ENCODE results near the gene ALPK3.
"Not testable (repeated sequence)": the region's sequence is repeated elsewhere in the genome, so short reads cannot be mapped to it uniquely, and the experiment has no call there.

Gene ALPK3

DNA sequence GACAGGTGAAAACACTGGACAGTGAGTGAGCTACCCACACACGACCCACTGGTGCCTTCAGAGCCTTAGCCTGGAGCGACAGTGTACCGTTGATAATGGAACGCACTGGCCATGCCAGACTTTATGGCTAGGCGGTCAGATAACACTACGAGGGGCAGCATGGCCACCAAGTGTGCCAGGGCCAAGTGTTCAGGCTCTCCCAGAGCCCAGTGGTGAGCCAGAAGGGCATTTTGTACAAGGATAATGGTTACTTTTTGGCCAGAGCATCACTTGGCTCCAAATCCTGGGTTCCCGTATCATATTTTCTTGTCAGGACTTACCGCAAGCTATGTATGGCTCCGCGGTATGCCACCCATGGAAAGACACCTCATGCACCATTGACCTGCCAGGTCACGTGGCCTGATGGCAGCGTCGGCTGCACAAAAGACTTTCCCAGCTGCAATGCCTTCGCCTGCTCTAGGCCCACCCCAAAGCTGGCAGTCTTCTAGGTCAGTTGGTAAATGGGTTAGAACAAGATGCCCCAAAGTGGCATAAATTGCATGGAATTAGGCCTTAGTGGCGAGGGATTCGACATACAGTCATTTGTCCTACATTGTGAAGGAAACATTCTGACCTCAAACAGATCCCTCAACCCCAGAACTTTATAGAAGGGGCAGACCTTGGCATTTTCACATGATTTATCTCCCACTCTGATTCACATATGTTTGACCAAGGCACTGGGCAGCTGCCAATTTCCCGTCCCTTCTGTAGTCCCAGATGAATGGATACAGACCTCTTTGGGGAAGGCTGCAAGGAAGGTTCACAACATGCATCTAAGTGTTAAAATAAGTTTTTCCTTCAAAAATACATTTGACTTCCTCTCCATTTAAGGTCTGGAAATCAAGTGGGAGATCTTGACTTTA is 55.1 kb downstream of the ALPK3 start:
- WGBS (ENCODE audit: insufficient coverage): 94% methylated on average over 14 of the region's 17 CpGs
- POLR2A ChIA-PET: no interaction called here
- DNase-seq: no peak

DNA sequence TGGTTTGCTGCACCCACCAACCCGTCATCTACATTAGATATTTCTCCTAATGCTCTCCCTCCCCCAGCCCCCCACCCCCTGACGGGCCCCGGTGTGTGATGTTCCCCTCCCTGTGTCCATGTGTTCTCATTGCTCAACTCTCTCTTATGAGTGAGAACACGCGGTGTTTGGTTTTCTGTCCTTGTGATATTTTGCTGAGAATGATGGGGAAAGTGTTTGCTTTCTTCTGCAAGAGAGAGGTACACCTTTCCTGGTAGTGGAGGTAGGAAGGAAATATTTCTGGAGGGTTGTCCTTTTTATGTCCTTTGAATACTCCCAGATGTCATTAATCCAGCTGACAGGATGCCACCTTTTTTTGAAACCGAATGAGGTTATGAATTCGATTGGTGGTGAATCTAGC is 56.8 kb downstream of the ALPK3 start:
- H3K9me3 ChIP-seq (ENCODE audit: control extremely low read depth in 1 of 5, control insufficient read depth in 4 of 5, insufficient read depth in 2 of 5, low read depth in 1 of 5, low read length in 4 of 5): no peaks in the 10 kb centered on the region
- H3K36me3 ChIP-seq (ENCODE audit: control insufficient read depth in 4 of 4, insufficient read depth in 4 of 4, low read length in 3 of 4): no peaks in the 10 kb centered on the region
- no peak overlapping the region for H3K27ac ChIP-seq (ENCODE audit: insufficient read depth in 1 of 2, low read depth in 1 of 2, low read length in 2 of 2, poor library complexity in 1 of 2, severe bottlenecking in 2 of 2)
- no peak overlapping the region for H3K4me3 ChIP-seq (ENCODE audit: control insufficient read depth in 1 of 7, extremely low read depth in 1 of 7, insufficient read depth in 4 of 7, low read depth in 2 of 7, low read length in 6 of 7)
- 96% methylated on average over 3 of the region's 7 CpGs for WGBS (ENCODE audit: insufficient coverage)
- POLR2A ChIA-PET: no interaction called here
- CTCF ChIA-PET: interaction anchor here (0.7 to 1.4 kb wide), 3 partner anchors 9 to 287 kb away, joined by 3 to 4 read pairs (median 4); no protein-coding TSS in a partner anchor
- no peak for DNase-seq
- no peaks in the 10 kb centered on the region for H3K27me3 ChIP-seq (replicated peaks in 2 of 5; ENCODE audit: control insufficient read depth in 4 of 5, insufficient read depth in 5 of 5, low read length in 4 of 5)
- peaks cover 0 to 5% (median 0%) of the 10 kb centered on the region in 4 experiments for H3K4me1 ChIP-seq (ENCODE audit: control extremely low read depth in 1 of 4, control insufficient read depth in 4 of 4, insufficient read depth in 4 of 4, low read length in 3 of 4)

More for the DNA sequence above, 55.1 kb downstream of the ALPK3 start:
- Histone ChIP-seq H3K36me3 (ENCODE audit: control insufficient read depth in 4 of 4, insufficient read depth in 4 of 4, low read length in 3 of 4) (no peaks in the 10 kb centered on the region), H3K4me3 (ENCODE audit: control insufficient read depth in 1 of 7, extremely low read depth in 1 of 7, insufficient read depth in 4 of 7, low read depth in 2 of 7, low read length in 6 of 7) (no peak overlapping the region), H3K4me1 (ENCODE audit: control extremely low read depth in 1 of 4, control insufficient read depth in 4 of 4, insufficient read depth in 4 of 4, low read length in 3 of 4) (peaks cover 0 to 5% (median 0%) of the 10 kb centered on the region in 4 experiments), H3K27me3 (replicated peaks in 2 of 5; ENCODE audit: control insufficient read depth in 4 of 5, insufficient read depth in 5 of 5, low read length in 4 of 5) (no peaks in the 10 kb centered on the region), H3K9me3 (ENCODE audit: control extremely low read depth in 1 of 5, control insufficient read depth in 4 of 5, insufficient read depth in 2 of 5, low read depth in 1 of 5, low read length in 4 of 5) (no peaks in the 10 kb centered on the region), H3K27ac (ENCODE audit: insufficient read depth in 1 of 2, low read depth in 1 of 2, low read length in 2 of 2, poor library complexity in 1 of 2, severe bottlenecking in 2 of 2) (no peak overlapping the region)
- CTCF ChIA-PET: no interaction called here

GRCh38 chr15:84874981-84875699 is 58.0 kb downstream of the ALPK3 start:
- Histone ChIP-seq H3K9me3 (ENCODE audit: control extremely low read depth in 1 of 5, control insufficient read depth in 4 of 5, insufficient read depth in 2 of 5, low read depth in 1 of 5, low read length in 4 of 5) (no peaks in the 10 kb centered on the region), H3K27me3 (replicated peaks in 2 of 5; ENCODE audit: control insufficient read depth in 4 of 5, insufficient read depth in 5 of 5, low read length in 4 of 5) (no peaks in the 10 kb centered on the region), H3K4me3 (ENCODE audit: control insufficient read depth in 1 of 7, extremely low read depth in 1 of 7, insufficient read depth in 4 of 7, low read depth in 2 of 7, low read length in 6 of 7) (no peak overlapping the region), H3K36me3 (ENCODE audit: control insufficient read depth in 4 of 4, insufficient read depth in 4 of 4, low read length in 3 of 4) (no peaks in the 10 kb centered on the region), H3K4me1 (ENCODE audit: control extremely low read depth in 1 of 4, control insufficient read depth in 4 of 4, insufficient read depth in 4 of 4, low read length in 3 of 4) (peaks cover 0 to under 1% (median 0%) of the 10 kb centered on the region in 4 experiments), H3K27ac (ENCODE audit: insufficient read depth in 1 of 2, low read depth in 1 of 2, low read length in 2 of 2, poor library complexity in 1 of 2, severe bottlenecking in 2 of 2) (no peak overlapping the region)
- DNase-seq: no peak
- CTCF ChIA-PET: interaction anchor here (1.2 to 1.4 kb wide), 2 partner anchors 10 to 288 kb away, joined by 3 to 4 read pairs; no protein-coding TSS in a partner anchor
- POLR2A ChIA-PET: no interaction called here
- WGBS (ENCODE audit: insufficient coverage): 98% methylated on average over 5 of the region's 5 CpGs

- POLR2A ChIA-PET: interaction anchor here (0.6 kb wide), 1 partner anchor 27 kb away, joined by 3 read pairs; no protein-coding TSS in a partner anchor
- no peak overlapping the region for H3K27ac ChIP-seq (ENCODE audit: insufficient read depth in 1 of 2, low read depth in 1 of 2, low read length in 2 of 2, poor library complexity in 1 of 2, severe bottlenecking in 2 of 2)
- CTCF ChIA-PET: interaction anchor here (0.5 to 4.0 kb wide), 6 partner anchors 18 to 959 kb away, joined by 3 to 14 read pairs (median 4); no protein-coding TSS in a partner anchor
- DNase-seq: no peak
- no peaks in the 10 kb centered on the region for H3K9me3 ChIP-seq (ENCODE audit: control extremely low read depth in 1 of 5, control insufficient read depth in 4 of 5, insufficient read depth in 2 of 5, low read depth in 1 of 5, low read length in 4 of 5)
- H3K4me3 ChIP-seq (ENCODE audit: control insufficient read depth in 1 of 7, extremely low read depth in 1 of 7, insufficient read depth in 4 of 7, low read depth in 2 of 7, low read length in 6 of 7): no peak overlapping the region
- no peaks in the 10 kb centered on the region for H3K4me1 ChIP-seq (ENCODE audit: control extremely low read depth in 1 of 4, control insufficient read depth in 4 of 4, insufficient read depth in 4 of 4, low read length in 3 of 4)
- no peaks in the 10 kb centered on the region for H3K36me3 ChIP-seq (ENCODE audit: control insufficient read depth in 4 of 4, insufficient read depth in 4 of 4, low read length in 3 of 4)
- peaks cover 0 to 3% (median 0%) of the 10 kb centered on the region in 5 experiments for H3K27me3 ChIP-seq (replicated peaks in 2 of 5; ENCODE audit: control insufficient read depth in 4 of 5, insufficient read depth in 5 of 5, low read length in 4 of 5)
Measured at GRCh38 chr15:84876269-84876668, 59.1 kb downstream of the ALPK3 start.

DNA sequence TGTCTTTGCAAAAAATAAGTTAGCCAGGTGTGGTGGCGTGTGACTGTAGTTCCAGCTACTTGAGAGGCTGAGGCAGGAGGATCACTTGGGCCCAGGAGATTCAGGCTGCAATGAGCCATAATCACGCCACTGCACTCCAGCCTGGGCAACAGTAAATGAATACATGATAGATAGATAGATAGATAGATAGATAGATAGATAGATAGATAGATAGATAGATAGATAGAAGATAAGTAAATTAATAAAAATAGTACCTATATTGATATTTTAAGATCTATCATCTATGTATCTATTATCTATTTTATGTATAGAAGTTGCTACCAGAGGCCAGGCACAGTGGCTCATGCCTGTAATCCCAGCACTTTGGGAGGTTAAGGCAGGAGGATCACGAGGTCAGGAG is 60.5 kb downstream of the ALPK3 start:
- H3K4me1 ChIP-seq (ENCODE audit: control extremely low read depth in 1 of 4, control insufficient read depth in 4 of 4, insufficient read depth in 4 of 4, low read length in 3 of 4); H3K36me3 ChIP-seq (ENCODE audit: control insufficient read depth in 4 of 4, insufficient read depth in 4 of 4, low read length in 3 of 4); H3K9me3 ChIP-seq (ENCODE audit: control extremely low read depth in 1 of 5, control insufficient read depth in 4 of 5, insufficient read depth in 2 of 5, low read depth in 1 of 5, low read length in 4 of 5); DNase-seq; H3K27ac ChIP-seq (ENCODE audit: insufficient read depth in 1 of 2, low read depth in 1 of 2, low read length in 2 of 2, poor library complexity in 1 of 2, severe bottlenecking in 2 of 2); H3K27me3 ChIP-seq (replicated peaks in 2 of 5; ENCODE audit: control insufficient read depth in 4 of 5, insufficient read depth in 5 of 5, low read length in 4 of 5); H3K4me3 ChIP-seq (ENCODE audit: control insufficient read depth in 1 of 7, extremely low read depth in 1 of 7, insufficient read depth in 4 of 7, low read depth in 2 of 7, low read length in 6 of 7): not testable (repeated sequence)
- CTCF ChIA-PET: interaction anchor here (0.8 to 4.0 kb wide), 6 partner anchors 8 to 289 kb away, joined by 3 to 14 read pairs (median 4); no protein-coding TSS in a partner anchor
- WGBS (ENCODE audit: insufficient coverage): 83% methylated on average over 1 of the region's 3 CpGs
- POLR2A ChIA-PET: interaction anchor here (0.6 kb wide), 1 partner anchor 21 kb away, joined by 4 read pairs; no protein-coding TSS in a partner anchor

- Histone ChIP-seq H3K36me3 (ENCODE audit: control insufficient read depth in 4 of 4, insufficient read depth in 4 of 4, low read length in 3 of 4) (no peaks in the 10 kb centered on the region), H3K4me1 (ENCODE audit: control extremely low read depth in 1 of 4, control insufficient read depth in 4 of 4, insufficient read depth in 4 of 4, low read length in 3 of 4) (no peaks in the 10 kb centered on the region), H3K9me3 (ENCODE audit: control extremely low read depth in 1 of 5, control insufficient read depth in 4 of 5, insufficient read depth in 2 of 5, low read depth in 1 of 5, low read length in 4 of 5) (no peaks in the 10 kb centered on the region), H3K4me3 (ENCODE audit: control insufficient read depth in 1 of 7, extremely low read depth in 1 of 7, insufficient read depth in 4 of 7, low read depth in 2 of 7, low read length in 6 of 7) (no peak overlapping the region), H3K27ac (ENCODE audit: insufficient read depth in 1 of 2, low read depth in 1 of 2, low read length in 2 of 2, poor library complexity in 1 of 2, severe bottlenecking in 2 of 2) (no peak overlapping the region), H3K27me3 (replicated peaks in 2 of 5; ENCODE audit: control insufficient read depth in 4 of 5, insufficient read depth in 5 of 5, low read length in 4 of 5) (peaks cover 0 to 3% (median 0%) of the 10 kb centered on the region in 5 experiments)
- ChIA-PET CTCF (interaction anchor here (0.8 to 4.0 kb wide), 5 partner anchors 9 to 290 kb away, joined by 3 to 14 read pairs (median 4); no protein-coding TSS in a partner anchor), POLR2A (interaction anchor here (0.6 kb wide), 1 partner anchor 20 kb away, joined by 4 read pairs; no protein-coding TSS in a partner anchor)
- DNase-seq: peak; percentile 42 to 68 (median 66)
- WGBS (ENCODE audit: insufficient coverage): 68% methylated on average over 4 of the region's 4 CpGs
Measured at GRCh38 chr15:84878504-84878903, 61.3 kb downstream of the ALPK3 start.
